Measurements from ENCODE around the gene PPP1R15A. TPM values are rescaled to one million over a fixed set of nuclear protein-coding genes. Genes with fewer than 3 reads are reported as not detected.

PPP1R15A gene
- polyA plus RNA-seq, 1 donor from 2014 or later, result 73.6 TPM

DNA sequence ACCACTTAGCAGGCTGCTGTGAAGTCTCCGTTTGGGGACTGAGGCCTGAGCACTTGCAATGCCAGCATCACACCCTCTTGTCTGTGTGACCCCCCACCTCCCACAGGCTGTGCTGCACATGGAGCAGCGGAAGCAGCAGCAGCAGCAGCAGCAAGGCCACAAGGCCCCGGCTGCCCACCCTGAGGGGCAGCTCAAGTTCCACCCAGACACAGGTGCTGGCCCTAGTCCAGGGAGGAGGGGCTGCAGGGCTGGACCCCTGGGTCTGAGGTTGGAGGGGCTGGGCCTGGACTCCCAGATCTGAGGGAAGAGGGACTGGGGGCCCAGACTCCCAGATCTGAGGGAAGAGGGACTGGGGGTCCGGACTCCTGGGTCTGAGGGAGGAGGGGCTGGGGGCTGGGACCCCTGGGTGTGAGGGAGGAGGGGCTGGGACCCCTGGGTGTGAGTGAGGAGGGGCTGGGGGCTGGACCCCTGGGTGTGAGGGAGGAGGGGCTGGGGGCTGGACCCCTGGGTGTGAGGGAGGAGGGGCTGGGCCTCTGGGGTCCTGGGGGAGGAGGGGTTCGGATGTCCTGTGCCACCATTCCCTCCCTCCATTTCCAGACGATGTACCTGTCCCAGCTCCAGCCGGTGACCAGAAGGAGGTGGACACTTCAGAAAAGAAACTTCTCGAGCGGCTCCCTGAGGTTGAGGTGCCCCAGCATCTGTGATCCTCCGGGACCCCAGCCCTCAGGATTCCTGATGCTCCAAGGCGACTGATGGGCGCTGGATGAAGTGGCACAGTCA is 49.7 kb downstream of the PPP1R15A start:
- no peak overlapping the region for H3K4me2 ChIP-seq (ENCODE audit: low read length)
- H2AFZ ChIP-seq (ENCODE audit: low read depth, low read length), result no peak overlapping the region
- no peaks in the 10 kb centered on the region for H3K27me3 ChIP-seq (ENCODE audit: insufficient read depth, low read depth, low read length)
- H3K79me2 ChIP-seq (replicated peaks; ENCODE audit: insufficient read depth, low read length), result no peaks in the 10 kb centered on the region
- H3K36me3 ChIP-seq (ENCODE audit: insufficient read depth, low read length), result no peaks in the 10 kb centered on the region
- no peaks in the 10 kb centered on the region for H3K9me3 ChIP-seq (ENCODE audit: low read length)
- H3K9ac ChIP-seq (ENCODE audit: low read length), result no peak overlapping the region
- TF ChIP-seq, protein P1, sequence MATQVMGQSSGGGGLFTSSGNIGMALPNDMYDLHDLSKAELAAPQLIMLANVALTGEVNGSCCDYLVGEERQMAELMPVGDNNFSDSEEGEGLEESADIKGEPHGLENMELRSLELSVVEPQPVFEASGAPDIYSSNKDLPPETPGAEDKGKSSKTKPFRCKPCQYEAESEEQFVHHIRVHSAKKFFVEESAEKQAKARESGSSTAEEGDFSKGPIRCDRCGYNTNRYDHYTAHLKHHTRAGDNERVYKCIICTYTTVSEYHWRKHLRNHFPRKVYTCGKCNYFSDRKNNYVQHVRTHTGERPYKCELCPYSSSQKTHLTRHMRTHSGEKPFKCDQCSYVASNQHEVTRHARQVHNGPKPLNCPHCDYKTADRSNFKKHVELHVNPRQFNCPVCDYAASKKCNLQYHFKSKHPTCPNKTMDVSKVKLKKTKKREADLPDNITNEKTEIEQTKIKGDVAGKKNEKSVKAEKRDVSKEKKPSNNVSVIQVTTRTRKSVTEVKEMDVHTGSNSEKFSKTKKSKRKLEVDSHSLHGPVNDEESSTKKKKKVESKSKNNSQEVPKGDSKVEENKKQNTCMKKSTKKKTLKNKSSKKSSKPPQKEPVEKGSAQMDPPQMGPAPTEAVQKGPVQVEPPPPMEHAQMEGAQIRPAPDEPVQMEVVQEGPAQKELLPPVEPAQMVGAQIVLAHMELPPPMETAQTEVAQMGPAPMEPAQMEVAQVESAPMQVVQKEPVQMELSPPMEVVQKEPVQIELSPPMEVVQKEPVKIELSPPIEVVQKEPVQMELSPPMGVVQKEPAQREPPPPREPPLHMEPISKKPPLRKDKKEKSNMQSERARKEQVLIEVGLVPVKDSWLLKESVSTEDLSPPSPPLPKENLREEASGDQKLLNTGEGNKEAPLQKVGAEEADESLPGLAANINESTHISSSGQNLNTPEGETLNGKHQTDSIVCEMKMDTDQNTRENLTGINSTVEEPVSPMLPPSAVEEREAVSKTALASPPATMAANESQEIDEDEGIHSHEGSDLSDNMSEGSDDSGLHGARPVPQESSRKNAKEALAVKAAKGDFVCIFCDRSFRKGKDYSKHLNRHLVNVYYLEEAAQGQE (IDR thresholded peaks at IDR 0.05; ENCODE audit: borderline replicate concordance), result no peak
- TF ChIP-seq RAD21 (conservative IDR thresholded peaks at IDR 0.05) (no peak), EZH2 (IDR thresholded peaks at IDR 0.05; ENCODE audit: borderline replicate concordance, insufficient read depth, low read length, poor library complexity, severe bottlenecking) (no peak), MXI1 (conservative IDR thresholded peaks at IDR 0.05; ENCODE audit: poor library complexity, severe bottlenecking) (no peak), SMC3 (conservative IDR thresholded peaks at IDR 0.05; ENCODE audit: poor library complexity) (no peak), TAF1 (IDR thresholded peaks at IDR 0.05; ENCODE audit: low read depth) (no peak), POLR2AphosphoS5 (IDR thresholded peaks at IDR 0.05) (no peak), EP300 (conservative IDR thresholded peaks at IDR 0.05; ENCODE audit: poor library complexity, severe bottlenecking) (no peak)
- TF ChIP-seq, protein P2, sequence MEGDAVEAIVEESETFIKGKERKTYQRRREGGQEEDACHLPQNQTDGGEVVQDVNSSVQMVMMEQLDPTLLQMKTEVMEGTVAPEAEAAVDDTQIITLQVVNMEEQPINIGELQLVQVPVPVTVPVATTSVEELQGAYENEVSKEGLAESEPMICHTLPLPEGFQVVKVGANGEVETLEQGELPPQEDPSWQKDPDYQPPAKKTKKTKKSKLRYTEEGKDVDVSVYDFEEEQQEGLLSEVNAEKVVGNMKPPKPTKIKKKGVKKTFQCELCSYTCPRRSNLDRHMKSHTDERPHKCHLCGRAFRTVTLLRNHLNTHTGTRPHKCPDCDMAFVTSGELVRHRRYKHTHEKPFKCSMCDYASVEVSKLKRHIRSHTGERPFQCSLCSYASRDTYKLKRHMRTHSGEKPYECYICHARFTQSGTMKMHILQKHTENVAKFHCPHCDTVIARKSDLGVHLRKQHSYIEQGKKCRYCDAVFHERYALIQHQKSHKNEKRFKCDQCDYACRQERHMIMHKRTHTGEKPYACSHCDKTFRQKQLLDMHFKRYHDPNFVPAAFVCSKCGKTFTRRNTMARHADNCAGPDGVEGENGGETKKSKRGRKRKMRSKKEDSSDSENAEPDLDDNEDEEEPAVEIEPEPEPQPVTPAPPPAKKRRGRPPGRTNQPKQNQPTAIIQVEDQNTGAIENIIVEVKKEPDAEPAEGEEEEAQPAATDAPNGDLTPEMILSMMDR (IDR thresholded peaks at IDR 0.05; ENCODE audit: poor library complexity, severe bottlenecking), result no peak
- no peaks in the 10 kb centered on the region for H3F3A ChIP-seq (ENCODE audit: insufficient read depth, low read length, poor library complexity, severe bottlenecking)
- H3K9me2 ChIP-seq (ENCODE audit: insufficient read depth, low read length), result no peaks in the 10 kb centered on the region
- H4K20me1 ChIP-seq (ENCODE audit: insufficient read depth), result no peaks in the 10 kb centered on the region
- no peak overlapping the region for H3K4me3 ChIP-seq (ENCODE audit: low read length)
- H3K27ac ChIP-seq (ENCODE audit: low read length), result no peak overlapping the region

- no peaks in the 10 kb centered on the region for H3F3A ChIP-seq (ENCODE audit: insufficient read depth, low read length, poor library complexity, severe bottlenecking)
- H3K4me2 ChIP-seq (ENCODE audit: low read length), result no peak overlapping the region
- no peak overlapping the region for H3K4me3 ChIP-seq (ENCODE audit: low read length)
- H4K20me1 ChIP-seq (ENCODE audit: insufficient read depth), result no peaks in the 10 kb centered on the region
- no peak overlapping the region for H3K9ac ChIP-seq (ENCODE audit: low read length)
- H3K9me3 ChIP-seq (ENCODE audit: low read length), result no peaks in the 10 kb centered on the region
- no peak for TF ChIP-seq MXI1 (conservative IDR thresholded peaks at IDR 0.05; ENCODE audit: poor library complexity, severe bottlenecking)
- no peaks in the 10 kb centered on the region for H3K27me3 ChIP-seq (ENCODE audit: insufficient read depth, low read depth, low read length)
- H2AFZ ChIP-seq (ENCODE audit: low read depth, low read length), result no peak overlapping the region
- no peaks in the 10 kb centered on the region for H3K9me2 ChIP-seq (ENCODE audit: insufficient read depth, low read length)
- no peaks in the 10 kb centered on the region for H3K36me3 ChIP-seq (ENCODE audit: insufficient read depth, low read length)
- no peak overlapping the region for H3K27ac ChIP-seq (ENCODE audit: low read length)
- H3K79me2 ChIP-seq (replicated peaks; ENCODE audit: insufficient read depth, low read length), result no peaks in the 10 kb centered on the region
Observed at GRCh38 chr19:48922548-48923490, 50.6 kb downstream of the PPP1R15A start.

All from neural cell (in vitro differentiated cells).